ENCODE results near the gene LAMA2. TPM values are rescaled to one million over a fixed set of nuclear protein-coding genes. Genes with fewer than 3 reads are reported as not detected.

LAMA2 gene
- total and polyA plus RNA-seq, 2 of the 13 experiments (the other 11 are each of a cell fraction or from before 2014, with no cell fraction given): 0.11 to 0.28 TPM

GRCh38 chr6:129183681-129184301 is 300.9 kb downstream of the LAMA2 start (continued):
- TF ChIP-seq DMTF1 (CRISPR knock-in tag; IDR thresholded peaks at IDR 0.05): no peak

DNA sequence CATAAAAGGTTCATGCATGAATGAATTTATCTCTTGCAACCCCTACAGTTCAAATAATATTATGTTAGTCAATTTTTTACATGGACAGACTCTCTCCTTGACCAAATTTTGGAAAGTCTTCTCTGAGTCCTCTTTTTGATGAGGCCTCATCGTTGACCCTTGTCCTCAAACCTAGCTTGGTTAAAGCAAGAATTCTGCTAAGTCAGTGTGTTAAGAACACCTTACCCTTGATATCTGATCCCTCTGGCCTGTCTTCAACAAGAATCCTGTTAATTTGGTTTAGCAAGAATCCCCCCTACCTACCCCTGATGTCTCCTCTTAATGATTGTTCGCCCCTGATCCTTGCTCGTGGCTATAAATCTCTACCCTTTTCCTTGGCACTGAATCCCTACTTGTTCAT is 301.4 kb downstream of the LAMA2 start:
- FAIRE-seq: no peak
- H3K4me3 ChIP-seq (replicated peaks in 1 of 3; ENCODE audit: insufficient read depth in 1 of 3, low read depth in 2 of 3, low read length in 3 of 3): no peak overlapping the region
- H4K20me1 ChIP-seq (ENCODE audit: insufficient read depth, low read length): no peaks in the 10 kb centered on the region
- H3K27me3 ChIP-seq (ENCODE audit: control insufficient read depth in 1 of 2, insufficient read depth in 2 of 2, low read length in 2 of 2): no peaks in the 10 kb centered on the region
- DNase-seq (ENCODE audit: low spot score): no peak
- H3K4me2 ChIP-seq (ENCODE audit: low read depth, low read length): no peak overlapping the region
- H3K36me3 ChIP-seq (replicated peaks in 1 of 2; ENCODE audit: control insufficient read depth in 1 of 2, insufficient read depth in 2 of 2, low read length in 2 of 2): no peaks in the 10 kb centered on the region
- intact Hi-C loops (cut with micrococcal nuclease; ENCODE audit: unreplicated experiment): no loop called here
- no peaks in the 10 kb centered on the region for H3K79me2 ChIP-seq (ENCODE audit: insufficient read depth, low read length)
- H3K9ac ChIP-seq (ENCODE audit: insufficient read depth, low read depth, low read length): no peak overlapping the region
- H3K9me3 ChIP-seq (ENCODE audit: low read length): no peaks in the 10 kb centered on the region
- ATAC-seq: no peak
- H3K4me1 ChIP-seq (ENCODE audit: insufficient read depth, low read length): no peaks in the 10 kb centered on the region
- ChIA-PET POLR2A (no interaction called here), CTCF (ENCODE audit: low intra/inter-chr PET ratio, low total read pairs) (no interaction called here)
- in situ Hi-C loops (cut with HindIII; ENCODE audit: extremely low pct_ligation_motif_present, low pct_unique_long_range_greater_than_20kb): no loop called here
- no peak overlapping the region for H2AFZ ChIP-seq (ENCODE audit: low read length)
- BruUV-seq (replicated peaks): no TSS peak
- H3K27ac ChIP-seq (ENCODE audit: extremely low read length, insufficient read depth, low read length): no peak overlapping the region
- 1% methylated on average over 3 of the region's 3 CpGs for WGBS (ENCODE audit: low lambda C conversion rate)
- TF ChIP-seq AKAP8 (CRISPR knock-in tag; IDR thresholded peaks at IDR 0.05): no peak
- TF ChIP-seq ZNF737 (CRISPR knock-in tag; IDR thresholded peaks at IDR 0.05; ENCODE audit: borderline replicate concordance): no peak
- no peak for TF ChIP-seq ZNF3 (CRISPR knock-in tag; IDR thresholded peaks at IDR 0.05)
- TF ChIP-seq HMG20B (CRISPR knock-in tag; conservative IDR thresholded peaks at IDR 0.05): no peak
- TF ChIP-seq ZNF644 (CRISPR knock-in tag; IDR thresholded peaks at IDR 0.05; ENCODE audit: low read depth): no peak
- TF ChIP-seq ZNF512B (CRISPR knock-in tag; IDR thresholded peaks at IDR 0.05; ENCODE audit: borderline replicate concordance): no peak
- TF ChIP-seq ZNF468 (CRISPR knock-in tag; IDR thresholded peaks at IDR 0.05): no peak
- no peak for TF ChIP-seq POLR2AphosphoS5 (IDR thresholded peaks at IDR 0.05; ENCODE audit: low read depth, low read length)
- TF ChIP-seq PHF8 (CRISPR knock-in tag; IDR thresholded peaks at IDR 0.05): no peak
- no peak for TF ChIP-seq TP53 (CRISPR knock-in tag; conservative IDR thresholded peaks at IDR 0.05)
- TF ChIP-seq GABPA (IDR thresholded peaks at IDR 0.05; ENCODE audit: low read depth, low read length): no peak
- no peak for TF ChIP-seq GABPA (CRISPR knock-in tag; IDR thresholded peaks at IDR 0.05; ENCODE audit: low read depth)
- no peak for TF ChIP-seq ZBTB4 (CRISPR knock-in tag; IDR thresholded peaks at IDR 0.05; ENCODE audit: borderline replicate concordance)
- TF ChIP-seq ZNF264 (CRISPR knock-in tag; IDR thresholded peaks at IDR 0.05): no peak
- no peak for TF ChIP-seq ZNF430 (CRISPR knock-in tag; IDR thresholded peaks at IDR 0.05)
- no peak for TF ChIP-seq ZNF205 (CRISPR knock-in tag; IDR thresholded peaks at IDR 0.05)

All from HepG2 (cell line).